GM19043 (cell line): ENCODE data around the gene IMPA2.
A peak's percentile ranks its signal among the peaks of the same experiment; 100 is the strongest.
"Not testable (repeated sequence)": the region's sequence is repeated elsewhere in the genome, so short reads cannot be mapped to it uniquely, and the experiment has no call there.

Experiments used
- ATAC-seq: cut with Tn5 transposase; IDR thresholded peaks from one replicate; pipeline ENCODE4 v1.9.1; 2021; ENCODE audit warnings: low read depth; ENCODE audit not compliant: unreplicated experiment

Gene IMPA2

DNA sequence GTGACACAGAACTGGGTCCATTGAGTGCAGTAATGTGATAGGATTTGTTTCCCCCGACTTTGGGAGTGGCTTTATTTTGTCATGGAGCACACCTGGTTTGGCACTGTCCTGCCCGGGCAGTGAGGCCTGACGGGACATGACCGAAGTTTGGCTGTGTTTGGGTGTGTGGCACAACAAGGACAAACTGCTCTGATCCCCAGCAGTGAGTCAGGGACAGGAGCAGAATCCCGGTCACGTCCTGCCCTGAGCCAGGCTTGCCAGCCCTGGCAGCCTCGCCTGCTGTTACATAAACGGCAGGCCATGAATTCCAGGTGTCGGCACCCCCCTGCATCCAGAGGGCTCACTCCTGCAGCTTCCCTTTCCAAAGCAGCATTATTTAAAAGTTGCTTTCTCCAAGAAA lies 45.7 kb downstream of the IMPA2 start:
- no peak for ATAC-seq

DNA sequence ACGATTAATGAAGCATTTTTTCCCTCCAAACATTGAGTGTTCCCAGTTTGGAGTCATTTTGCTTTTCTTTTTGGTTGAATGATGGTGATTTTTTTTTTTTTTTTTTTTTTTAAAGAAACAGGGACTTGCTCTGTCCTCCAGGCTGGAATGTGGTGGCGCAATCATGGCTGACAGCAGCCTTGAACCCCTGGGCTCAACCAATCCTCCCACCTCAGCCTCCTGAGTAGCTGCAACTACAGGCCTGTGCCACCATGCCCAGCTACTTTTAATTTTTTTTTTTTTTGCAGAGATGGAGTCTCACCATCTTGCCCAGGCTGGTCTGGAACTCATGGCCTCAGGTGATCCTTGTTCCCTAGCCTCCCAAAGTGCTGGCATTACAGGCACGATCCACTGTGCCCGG lies 46.2 kb downstream of the IMPA2 start:
- ATAC-seq, result no peak

DNA sequence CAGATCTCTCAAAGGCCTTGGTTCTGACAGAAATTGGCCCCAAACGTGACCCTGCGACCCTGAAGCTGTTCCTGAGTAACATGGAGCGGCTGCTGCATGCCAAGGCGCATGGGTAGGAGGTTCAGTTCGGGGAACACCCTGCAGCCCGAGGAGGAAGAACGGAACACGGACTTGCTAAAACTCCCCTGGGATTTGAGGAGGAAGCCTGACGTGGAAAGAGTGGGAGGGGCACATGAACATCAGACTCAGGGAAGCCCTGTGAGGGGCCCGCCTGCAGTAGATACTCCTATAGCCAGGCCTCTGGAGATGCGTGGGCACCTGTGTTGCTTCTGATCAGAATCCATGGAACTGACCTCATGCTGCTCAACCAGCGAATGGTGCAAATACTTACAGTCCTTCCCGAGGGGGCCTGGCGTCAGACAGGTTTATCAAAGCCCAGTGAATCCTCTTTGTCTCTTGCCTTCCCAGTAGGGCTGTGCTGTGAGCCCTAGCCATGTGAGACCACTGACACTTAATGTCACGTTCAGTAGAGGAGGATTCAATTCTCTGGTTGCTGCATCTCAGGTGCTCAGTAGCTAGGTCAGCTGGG lies 46.8 kb downstream of the IMPA2 start:
- no peak for ATAC-seq

DNA sequence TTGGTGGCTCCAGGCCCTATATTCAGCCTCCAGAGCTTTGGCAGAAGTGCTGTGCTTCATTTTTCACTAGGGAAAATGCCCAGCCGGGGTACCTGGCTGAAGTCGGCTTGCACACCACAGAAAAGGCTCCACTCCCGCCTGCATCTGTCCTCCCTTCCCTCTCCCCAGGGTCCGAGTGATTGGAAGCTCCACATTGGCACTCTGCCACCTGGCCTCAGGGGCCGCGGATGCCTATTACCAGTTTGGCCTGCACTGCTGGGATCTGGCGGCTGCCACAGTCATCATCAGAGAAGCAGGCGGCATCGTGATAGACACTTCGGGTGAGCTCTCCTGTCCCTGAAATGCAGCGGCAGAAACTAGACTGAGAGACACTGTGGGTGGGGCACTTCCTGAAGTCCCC lies 47.4 kb downstream of the IMPA2 start:
- ATAC-seq, result no peak

DNA sequence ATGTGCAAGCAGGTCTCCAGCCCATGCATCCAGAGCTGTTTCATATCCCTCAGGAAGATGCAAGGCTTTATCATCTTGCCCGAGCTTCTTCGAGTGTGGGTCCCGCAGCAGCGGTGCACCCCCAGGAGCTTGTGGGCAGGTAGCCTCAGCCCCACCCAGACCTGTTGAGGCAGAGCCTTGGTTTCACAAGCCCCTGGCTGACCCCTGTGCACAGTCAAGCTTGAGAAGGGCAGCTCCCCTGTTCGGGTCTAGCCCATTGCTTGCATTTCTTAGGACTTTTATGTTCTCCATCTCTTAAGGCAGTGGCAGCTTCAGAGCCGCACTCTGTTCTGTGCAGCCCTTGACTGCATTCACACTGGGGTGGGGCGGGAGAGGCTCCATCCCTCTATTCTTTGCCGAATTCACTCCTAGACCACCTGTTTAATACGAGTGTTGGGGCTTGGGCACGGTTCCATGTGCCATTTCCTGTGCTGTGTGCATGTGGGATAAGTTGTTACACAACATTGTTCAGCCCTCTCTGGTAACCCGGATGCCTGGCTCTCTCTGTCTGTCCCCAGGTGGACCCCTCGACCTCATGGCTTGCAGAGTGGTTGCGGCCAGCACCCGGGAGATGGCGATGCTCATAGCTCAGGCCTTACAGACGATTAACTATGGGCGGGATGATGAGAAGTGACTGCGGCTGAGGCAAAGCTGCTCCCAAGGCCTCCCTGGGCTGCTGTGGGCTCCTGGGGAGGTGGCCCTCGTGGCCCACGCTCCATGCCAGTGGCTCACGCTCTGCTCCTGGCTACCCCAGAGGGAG lies 48.7 kb downstream of the IMPA2 start:
- ATAC-seq, result no peak

DNA sequence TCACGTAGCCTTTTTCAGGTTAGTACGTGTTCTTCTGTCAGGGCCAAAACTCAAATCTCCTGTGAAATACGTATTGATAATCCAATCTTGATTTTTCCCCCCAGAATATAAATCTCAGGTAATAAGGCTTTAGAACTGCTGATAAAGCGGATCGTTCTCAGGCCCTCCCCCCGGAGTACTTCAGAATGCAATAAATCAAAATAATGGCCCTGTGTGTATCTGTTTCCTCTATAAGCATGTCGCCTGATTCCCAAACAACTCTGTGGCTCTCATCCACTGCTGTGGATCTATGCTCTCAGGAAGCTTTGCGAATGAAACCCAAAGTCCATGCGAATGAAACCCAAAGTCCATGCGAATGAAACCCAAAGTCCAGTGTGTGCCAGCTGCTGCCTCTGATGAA lies 49.4 kb downstream of the IMPA2 start:
- no peak for ATAC-seq

DNA sequence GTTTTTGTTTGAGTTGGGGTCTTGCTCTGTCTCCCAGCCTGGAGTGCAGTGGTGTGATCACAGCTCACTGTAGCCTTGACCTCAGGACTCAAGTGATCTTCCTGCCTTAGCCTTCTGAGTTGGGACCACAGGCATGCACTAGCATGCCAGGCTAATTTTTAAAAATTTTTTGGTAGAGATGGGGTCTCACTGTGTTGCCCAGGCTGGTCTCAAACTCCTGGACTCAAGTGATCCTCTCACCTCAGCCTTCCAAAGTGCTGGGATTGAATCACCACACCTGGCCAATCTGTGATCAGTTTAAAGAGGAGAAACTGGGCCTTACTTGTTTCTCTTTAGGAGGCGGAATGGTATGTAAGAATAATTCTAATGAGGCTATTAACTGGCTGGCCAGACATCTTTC lies 49.9 kb downstream of the IMPA2 start:
- ATAC-seq, result no peak

DNA sequence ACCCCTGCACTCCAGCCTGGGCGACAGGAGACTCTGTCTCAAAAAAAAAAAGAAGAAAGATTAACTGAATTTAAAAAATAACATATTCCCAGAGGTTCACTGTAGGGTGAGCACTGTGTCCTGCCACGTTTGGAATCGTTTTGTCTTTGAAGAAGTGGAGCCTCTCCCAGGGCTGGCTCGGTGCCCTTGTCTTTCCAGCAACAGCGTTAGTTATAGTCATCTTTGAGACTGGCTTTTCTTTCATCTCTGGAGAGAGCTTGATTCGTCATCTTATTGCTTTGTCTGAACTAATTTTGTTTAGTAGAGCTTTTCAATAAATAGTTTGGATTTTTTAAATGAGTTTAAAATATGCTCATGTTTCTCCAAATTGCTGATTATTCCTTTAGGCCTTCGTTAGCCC lies 50.5 kb downstream of the IMPA2 start:
- ATAC-seq, result no peak

DNA sequence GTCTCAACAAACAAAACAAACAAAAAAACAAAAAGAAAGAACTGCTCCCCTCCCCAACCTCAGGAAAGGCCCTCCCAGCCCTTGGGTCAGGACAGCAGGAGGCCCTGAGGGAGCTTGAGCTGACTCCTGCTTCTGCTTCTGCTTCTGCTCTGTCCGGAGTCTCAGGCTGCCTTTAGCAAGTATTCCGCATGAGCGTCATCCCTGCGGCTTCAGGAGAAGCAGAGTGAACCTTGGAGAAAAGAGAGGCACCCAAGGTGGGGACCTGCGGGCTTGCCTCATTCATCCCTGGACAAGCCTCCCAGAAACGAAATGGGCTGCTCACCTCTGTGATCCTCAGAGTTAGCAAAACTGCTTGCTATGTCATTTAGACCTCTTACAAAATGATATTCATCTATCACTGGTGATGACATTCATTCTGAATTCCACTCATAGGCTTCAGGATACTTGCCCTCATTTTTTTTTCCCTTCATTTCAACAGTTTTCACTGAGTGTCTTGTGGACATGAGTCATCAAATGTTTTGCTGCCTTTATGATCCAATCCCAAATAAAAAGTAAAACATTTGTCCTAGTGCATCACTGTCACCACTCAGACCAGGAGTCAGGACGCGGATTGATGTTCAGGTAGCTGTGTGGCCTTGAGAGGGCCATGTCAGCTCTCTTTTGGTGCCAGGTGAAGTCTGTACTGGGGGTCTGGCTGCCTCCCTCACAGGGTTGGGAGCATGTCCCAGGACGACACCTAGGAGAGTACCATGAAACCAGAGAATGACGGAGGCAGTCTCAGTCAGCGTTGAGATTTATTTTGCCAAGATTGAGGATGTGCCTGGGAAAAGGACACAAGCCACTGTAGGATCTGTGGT lies 51.7 kb downstream of the IMPA2 start:
- no peak for ATAC-seq

DNA sequence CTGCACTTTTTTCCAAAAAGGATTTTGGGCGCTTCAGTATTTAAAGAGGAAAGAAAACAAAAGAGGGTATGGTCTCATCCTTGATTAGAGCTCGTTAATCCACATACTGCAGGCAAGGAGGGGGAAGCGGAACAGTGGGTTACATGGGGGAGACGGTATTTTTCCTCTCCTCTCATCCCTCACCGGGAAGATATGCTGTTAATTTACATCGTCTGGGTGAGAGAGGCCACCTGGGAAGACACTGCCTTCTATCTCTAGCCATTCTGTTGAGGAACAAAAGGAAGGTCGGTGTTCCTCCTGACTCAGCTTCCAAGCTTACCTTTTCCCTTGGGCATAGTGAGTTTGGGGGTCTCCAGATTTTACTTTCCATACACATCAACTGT lies 52.3 kb downstream of the IMPA2 start:
- no peak for ATAC-seq

DNA sequence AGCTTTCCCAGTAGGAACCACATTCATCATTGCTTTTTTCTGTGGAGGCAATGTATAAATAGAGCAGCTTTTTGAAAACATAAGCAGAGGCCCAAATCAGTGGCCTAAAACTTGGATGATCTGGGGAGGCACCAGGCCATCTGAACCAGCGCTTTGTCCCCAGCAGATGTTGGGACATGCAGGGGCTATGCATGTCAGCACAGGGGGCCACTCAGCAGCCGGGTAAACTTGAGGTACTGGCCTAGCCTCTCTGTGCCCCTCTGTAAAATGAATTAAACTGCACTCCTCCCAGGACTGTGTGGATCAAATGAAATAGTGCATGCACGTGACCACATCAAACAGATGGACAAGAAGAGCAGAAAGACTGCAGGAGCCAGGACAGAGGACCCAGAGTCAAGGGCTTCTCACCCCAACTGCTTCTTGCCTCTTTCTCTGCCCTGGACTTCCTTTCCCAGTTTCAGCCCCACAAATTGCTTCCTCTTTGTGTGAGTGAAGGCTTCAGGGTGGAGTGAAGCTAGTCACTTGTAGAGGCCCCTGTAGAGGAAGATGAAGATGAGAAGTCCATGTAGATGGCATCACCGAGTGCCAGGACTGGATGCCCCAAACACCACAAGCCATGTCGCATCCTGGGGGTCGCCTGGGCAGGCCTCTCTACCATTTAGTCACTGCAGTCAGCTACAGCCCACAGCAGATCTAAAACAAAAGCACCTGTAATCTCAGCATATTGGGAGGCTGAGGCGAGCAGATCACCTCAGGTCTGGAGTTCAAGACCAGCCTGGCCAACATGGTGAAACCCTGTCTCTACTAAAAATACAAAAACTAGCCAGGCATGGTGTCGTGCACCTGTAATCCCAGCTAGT lies 53.2 kb downstream of the IMPA2 start:
- ATAC-seq, result no peak

DNA sequence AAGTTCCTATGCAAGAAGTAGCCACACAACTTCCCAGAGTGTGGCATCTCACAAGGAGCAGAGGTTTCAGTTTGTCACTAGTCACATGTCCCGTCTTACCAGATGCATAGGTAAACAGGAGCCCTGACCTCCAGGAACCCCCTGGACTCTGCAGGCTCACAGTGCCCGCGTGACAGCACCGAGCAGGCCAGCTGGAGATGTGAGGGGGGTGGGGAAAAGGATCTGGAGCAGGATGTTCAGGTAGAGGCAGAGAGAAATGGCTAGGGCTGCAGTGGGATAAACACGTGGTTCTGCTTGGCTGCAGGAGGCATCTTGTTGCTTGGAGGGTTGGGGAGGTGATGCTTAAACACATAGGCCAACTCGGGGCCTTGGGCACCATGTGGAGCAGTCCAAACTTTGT lies 54.2 kb downstream of the IMPA2 start:
- no peak for ATAC-seq

DNA sequence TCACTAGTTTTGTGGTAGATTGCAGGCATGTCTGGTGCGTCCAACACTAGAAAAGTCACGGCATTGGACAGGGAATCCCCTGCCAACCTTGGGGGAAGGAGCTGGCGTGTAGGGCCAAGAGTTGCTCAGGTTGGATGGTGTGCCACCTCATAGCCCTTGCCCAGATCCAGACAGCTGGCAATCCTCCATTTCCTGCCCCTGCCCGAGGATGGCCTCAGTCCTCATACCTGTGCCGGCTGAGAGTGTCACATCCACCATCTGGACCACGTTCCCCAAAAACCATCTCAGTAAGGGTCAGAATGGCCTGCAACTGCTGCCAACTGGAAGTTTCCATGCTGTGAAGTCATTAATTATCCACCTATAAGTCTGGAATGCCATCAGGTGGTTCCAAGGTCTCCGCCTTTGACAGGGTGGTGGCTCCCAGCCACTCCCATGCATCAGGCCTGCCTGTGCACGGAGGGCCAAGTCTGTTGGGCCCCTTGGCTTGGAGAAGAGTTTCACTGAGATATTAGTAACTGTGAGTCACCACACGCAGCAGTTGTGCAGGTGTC lies 55.0 kb downstream of the IMPA2 start:
- no peak for ATAC-seq

DNA sequence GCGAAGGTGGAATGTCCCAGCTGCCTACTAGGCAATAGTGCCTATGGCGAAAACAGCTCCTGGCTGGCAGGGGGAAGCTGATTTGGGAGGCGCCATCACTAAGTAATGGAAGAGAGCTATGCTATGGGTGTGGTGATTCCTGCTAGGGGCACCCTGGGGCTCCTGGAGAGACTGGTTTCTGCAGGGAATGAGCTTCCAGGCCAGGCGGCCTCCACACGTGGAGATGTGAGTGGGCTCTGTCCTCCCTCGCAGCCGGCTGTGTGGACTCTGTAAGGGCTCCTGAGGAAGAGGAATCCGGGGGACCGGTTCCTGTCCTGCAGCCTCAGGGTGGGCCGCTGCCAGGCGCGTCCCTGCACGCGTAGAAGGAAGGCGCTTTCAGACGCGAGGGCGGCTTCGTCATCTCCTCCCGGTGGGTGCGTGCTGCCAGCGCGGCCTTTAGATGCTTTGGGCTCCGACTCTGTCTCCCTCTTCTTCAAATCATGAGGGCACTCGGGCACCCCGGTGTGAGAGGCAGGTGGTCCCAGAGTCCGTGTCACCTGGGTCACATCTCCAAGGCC lies 56.9 kb downstream of the IMPA2 start:
- ATAC-seq, result no peak

DNA sequence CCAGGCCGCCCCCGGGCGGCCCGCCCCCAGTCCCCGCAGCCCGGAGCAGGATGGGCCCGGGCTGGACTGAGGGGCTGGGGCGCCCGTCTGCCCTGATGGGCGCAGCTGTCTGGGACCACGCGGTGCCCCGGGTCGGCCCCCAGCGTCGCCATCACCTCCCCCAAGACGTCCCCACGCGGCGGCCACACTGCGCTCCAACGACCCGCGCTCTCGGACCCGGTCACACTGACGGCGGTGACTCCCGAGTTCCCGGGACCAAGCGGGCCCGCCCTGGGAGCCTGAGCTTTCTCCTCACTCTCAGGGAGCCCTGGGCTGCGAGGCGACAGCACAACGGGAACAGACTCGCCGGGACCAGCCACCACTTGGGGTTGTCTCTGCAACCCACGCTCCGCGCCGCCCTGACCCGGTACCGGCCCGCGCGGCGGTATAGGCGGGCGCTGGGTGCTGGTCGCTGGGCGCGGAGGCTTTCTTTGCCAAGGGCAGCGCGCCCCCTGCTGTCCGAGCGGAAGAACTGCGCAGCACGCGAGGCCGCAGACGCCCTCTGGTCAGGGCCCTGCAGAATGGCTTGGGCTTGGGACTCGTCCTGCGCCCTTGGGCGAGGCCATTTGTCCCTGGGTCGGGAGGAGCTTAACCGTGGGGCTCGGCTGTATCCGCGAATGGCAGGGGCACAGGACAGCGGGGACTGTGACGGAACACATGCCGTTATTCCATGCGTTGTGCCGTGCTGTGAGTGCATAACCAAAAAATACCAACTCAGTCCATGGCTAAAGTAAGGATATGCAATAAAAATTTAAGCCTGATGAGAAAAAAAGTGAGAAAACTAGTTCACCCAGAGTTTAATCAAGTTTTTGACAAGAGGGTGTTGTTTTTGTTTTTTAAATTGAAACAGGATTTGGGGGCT lies 57.6 kb downstream of the IMPA2 start:
- peak; percentile 64 for ATAC-seq

DNA sequence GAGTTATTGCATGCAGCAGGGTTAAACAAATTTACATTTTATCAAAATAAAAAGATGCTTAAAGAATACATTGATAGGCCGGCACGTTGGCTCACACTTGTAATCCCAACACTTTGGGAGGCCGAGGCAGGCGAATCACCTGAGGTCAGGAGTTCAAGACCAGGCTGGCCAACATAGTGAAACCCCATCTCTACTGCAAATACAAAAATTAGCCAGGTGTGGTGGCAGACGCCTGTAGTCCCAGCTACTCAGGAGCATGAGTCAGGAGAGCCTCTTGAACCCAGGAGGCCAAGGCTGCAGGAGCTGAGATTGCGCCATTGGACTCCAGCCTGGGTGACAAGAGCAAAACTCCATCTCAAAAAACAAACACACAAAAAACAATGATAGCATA lies 58.2 kb downstream of the IMPA2 start:
- ATAC-seq, result not testable (repeated sequence)

DNA sequence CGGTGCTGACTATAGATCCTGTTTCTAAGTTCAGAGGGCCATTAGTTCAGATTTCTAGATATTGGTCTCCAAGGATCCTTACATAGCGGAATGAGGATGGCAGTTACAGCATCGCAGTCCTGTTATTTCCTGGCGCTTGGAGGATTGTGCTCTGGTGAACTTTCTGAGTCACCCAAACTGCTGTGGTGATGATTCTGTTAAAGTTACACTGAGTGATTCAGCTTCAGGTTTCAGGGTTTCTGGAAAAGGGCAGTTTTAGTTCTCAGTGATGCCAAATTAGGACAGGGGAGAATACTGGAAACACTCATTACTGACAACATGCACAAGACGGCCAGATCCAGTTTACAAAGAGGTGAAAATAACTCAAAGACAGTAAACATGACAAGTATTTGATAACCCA lies 60.3 kb downstream of the IMPA2 start:
- peak; percentile 45 for ATAC-seq

DNA sequence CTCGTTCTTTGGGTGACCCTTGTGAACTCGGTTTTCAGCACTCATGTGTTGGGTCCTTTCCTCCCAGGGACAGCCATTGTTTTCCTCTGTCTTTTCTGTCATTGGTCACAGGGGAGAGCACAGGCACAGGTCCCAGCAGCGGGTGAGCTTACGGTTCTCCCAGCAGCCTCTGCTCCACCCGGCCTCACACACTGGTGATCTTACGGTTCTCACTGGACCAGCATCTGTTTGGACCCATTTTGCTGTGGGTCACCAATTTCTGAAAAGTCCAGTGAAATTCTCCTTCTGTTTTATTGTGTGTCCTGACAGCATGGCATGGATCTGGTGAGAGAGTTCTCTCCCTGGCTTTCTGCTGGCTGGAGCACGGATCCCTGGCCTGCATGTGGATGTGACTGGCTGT lies 62.5 kb downstream of the IMPA2 start:
- ATAC-seq, result no peak

DNA sequence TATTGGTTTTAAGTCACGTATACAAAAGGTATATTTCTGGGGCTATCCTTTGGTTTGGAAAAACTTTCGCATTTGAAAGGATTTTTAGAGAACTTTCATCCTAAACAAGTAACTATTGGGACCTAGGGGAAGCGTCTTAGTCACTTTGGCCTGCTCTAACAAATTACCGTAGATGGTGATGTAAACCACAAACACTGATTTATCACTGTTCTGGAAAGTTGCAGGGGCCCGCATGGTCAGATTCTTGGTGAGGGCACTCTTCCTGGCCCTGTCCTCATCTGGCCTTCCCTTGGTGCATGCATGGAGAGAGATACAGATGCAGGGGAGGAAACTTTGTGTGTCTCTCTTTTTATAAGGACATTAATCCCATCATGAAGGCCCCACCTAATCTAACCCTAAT lies 63.3 kb downstream of the IMPA2 start:
- no peak for ATAC-seq
